ENCODE data around the gene DGKH. TPM values are rescaled to one million over a fixed set of nuclear protein-coding genes. Genes with fewer than 3 reads are reported as not detected.

DGKH gene
- total RNA-seq, 1 donor from 2014 or later: 14.5 TPM

GRCh38 chr13:42228527-42228926, 180.1 kb downstream of the DGKH start:
- Mint-ChIP-seq H3K9me3 (ENCODE audit: unreplicated experiment) (no peaks in the 10 kb centered on the region), H3K27ac (ENCODE audit: unreplicated experiment) (peak overlapping the region; percentile 72), H3K27me3 (ENCODE audit: unreplicated experiment) (no peaks in the 10 kb centered on the region), H3K4me3 (ENCODE audit: unreplicated experiment) (no peak overlapping the region), H3K4me1 (ENCODE audit: unreplicated experiment) (peaks cover 22% of the 10 kb centered on the region), H3K36me3 (ENCODE audit: unreplicated experiment) (peaks cover 33% of the 10 kb centered on the region)
- TF ChIP-seq, protein P1, sequence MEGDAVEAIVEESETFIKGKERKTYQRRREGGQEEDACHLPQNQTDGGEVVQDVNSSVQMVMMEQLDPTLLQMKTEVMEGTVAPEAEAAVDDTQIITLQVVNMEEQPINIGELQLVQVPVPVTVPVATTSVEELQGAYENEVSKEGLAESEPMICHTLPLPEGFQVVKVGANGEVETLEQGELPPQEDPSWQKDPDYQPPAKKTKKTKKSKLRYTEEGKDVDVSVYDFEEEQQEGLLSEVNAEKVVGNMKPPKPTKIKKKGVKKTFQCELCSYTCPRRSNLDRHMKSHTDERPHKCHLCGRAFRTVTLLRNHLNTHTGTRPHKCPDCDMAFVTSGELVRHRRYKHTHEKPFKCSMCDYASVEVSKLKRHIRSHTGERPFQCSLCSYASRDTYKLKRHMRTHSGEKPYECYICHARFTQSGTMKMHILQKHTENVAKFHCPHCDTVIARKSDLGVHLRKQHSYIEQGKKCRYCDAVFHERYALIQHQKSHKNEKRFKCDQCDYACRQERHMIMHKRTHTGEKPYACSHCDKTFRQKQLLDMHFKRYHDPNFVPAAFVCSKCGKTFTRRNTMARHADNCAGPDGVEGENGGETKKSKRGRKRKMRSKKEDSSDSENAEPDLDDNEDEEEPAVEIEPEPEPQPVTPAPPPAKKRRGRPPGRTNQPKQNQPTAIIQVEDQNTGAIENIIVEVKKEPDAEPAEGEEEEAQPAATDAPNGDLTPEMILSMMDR (IDR thresholded peaks at IDR 0.05): no peak
- DNase-seq (ENCODE audit: extremely low spot score, unreplicated experiment): no peak

- DNase-seq (ENCODE audit: extremely low spot score, unreplicated experiment): no peak
- no peak overlapping the region for H3K4me3 Mint-ChIP-seq (ENCODE audit: unreplicated experiment)
- peak overlapping the region; percentile 72 for H3K27ac Mint-ChIP-seq (ENCODE audit: unreplicated experiment)
- peaks cover 27% of the 10 kb centered on the region for H3K36me3 Mint-ChIP-seq (ENCODE audit: unreplicated experiment)
- H3K9me3 Mint-ChIP-seq (ENCODE audit: unreplicated experiment): no peaks in the 10 kb centered on the region
- TF ChIP-seq, protein P1 (IDR thresholded peaks at IDR 0.05): no peak
- H3K27me3 Mint-ChIP-seq (ENCODE audit: unreplicated experiment): no peaks in the 10 kb centered on the region
- peaks cover 22% of the 10 kb centered on the region for H3K4me1 Mint-ChIP-seq (ENCODE audit: unreplicated experiment)
Observed at GRCh38 chr13:42229287-42229686, 180.8 kb downstream of the DGKH start.

DNA sequence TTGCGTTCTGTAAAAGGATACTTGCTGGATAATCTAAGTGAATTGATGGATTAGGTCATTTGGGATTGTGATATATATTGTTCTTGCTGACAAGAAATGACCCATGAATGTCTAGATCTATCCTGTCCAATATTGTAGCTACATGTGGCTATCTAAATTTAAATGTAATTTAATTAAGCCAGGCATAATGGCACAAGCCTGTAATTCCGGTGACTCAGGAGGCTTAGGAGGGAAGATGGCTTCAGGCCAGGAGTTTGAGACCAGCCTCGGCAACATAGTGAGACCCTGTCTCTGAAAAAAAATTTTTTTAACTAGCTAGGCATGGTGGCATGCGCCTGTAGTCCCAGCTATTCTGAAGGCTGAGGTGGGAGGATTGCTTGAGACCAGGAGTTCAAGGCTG, 184.2 kb downstream of the DGKH start:
- Mint-ChIP-seq H3K27me3 (ENCODE audit: unreplicated experiment) (no peaks in the 10 kb centered on the region), H3K27ac (ENCODE audit: unreplicated experiment) (no peak overlapping the region), H3K9me3 (ENCODE audit: unreplicated experiment) (no peaks in the 10 kb centered on the region), H3K4me1 (ENCODE audit: unreplicated experiment) (peaks cover 20% of the 10 kb centered on the region), H3K4me3 (ENCODE audit: unreplicated experiment) (no peak overlapping the region), H3K36me3 (ENCODE audit: unreplicated experiment) (peaks cover 14% of the 10 kb centered on the region)
- TF ChIP-seq, protein P1 (IDR thresholded peaks at IDR 0.05): no peak
- DNase-seq (ENCODE audit: extremely low spot score, unreplicated experiment): no peak

DNA sequence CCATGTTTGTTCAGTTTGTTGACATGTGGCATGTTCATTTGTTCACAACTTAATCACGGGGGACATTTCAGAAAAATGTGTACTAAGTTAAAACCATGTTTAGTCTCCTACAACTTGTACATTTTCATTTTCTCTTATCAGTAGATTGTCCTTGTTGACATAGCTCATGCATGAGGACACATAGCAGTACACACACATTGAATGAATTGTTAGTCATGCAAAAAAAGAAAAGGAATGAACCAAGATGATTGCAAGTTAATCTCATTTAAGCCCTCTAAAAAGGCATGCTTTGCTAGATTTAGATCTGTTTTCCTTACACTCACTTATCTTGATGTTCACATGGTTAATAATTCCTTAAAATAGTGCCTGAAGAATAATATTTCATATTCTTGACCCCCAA, 185.3 kb downstream of the DGKH start:
- TF ChIP-seq, protein P1 (IDR thresholded peaks at IDR 0.05): no peak
- no peak overlapping the region for H3K27ac Mint-ChIP-seq (ENCODE audit: unreplicated experiment)
- DNase-seq (ENCODE audit: extremely low spot score, unreplicated experiment): no peak
- H3K9me3 Mint-ChIP-seq (ENCODE audit: unreplicated experiment): no peaks in the 10 kb centered on the region
- no peaks in the 10 kb centered on the region for H3K27me3 Mint-ChIP-seq (ENCODE audit: unreplicated experiment)
- H3K4me3 Mint-ChIP-seq (ENCODE audit: unreplicated experiment): no peak overlapping the region
- H3K36me3 Mint-ChIP-seq (ENCODE audit: unreplicated experiment): peaks cover 14% of the 10 kb centered on the region
- peaks cover 13% of the 10 kb centered on the region for H3K4me1 Mint-ChIP-seq (ENCODE audit: unreplicated experiment)

DNA sequence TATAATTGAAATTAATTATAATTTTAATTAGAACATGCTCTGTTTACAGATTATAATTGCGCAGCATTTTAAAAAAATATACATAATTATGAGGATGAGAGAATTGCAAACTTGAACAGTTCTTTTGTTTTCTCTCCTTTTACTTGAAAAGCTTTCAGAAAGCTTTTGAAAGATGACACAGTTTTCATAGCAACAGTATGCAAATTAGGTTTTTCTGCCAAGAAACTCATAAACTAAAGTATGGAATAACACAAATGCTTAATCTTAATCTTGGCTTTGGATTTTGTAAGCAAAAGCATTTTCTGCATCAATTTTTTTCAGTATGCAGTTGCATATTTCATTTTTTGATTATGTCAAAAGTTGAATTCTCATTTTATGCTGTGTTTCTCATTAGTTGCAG, 190.7 kb downstream of the DGKH start:
- Mint-ChIP-seq H3K27ac (ENCODE audit: unreplicated experiment) (no peak overlapping the region), H3K4me3 (ENCODE audit: unreplicated experiment) (no peak overlapping the region), H3K4me1 (ENCODE audit: unreplicated experiment) (peaks cover 9% of the 10 kb centered on the region), H3K27me3 (ENCODE audit: unreplicated experiment) (no peaks in the 10 kb centered on the region), H3K36me3 (ENCODE audit: unreplicated experiment) (peaks cover 11% of the 10 kb centered on the region), H3K9me3 (ENCODE audit: unreplicated experiment) (no peaks in the 10 kb centered on the region)
- TF ChIP-seq, protein P1 (IDR thresholded peaks at IDR 0.05): no peak
- DNase-seq (ENCODE audit: extremely low spot score, unreplicated experiment): no peak
